Adipocyte (in vitro differentiated cells): Measurements from ENCODE around the gene ESRRA.
A peak's percentile ranks its signal among the peaks of the same experiment; 100 is the strongest.

Experiments used
- DNase-seq: peaks from one replicate; pipeline ENCODE4 v3.0.0-alpha.2; 2015; ENCODE audit warnings: low read depth
- H3K27me3 ChIP-seq: replicated peaks from 2 replicates; pipeline ENCODE4 v1.7.0; 2013; ENCODE audit warnings: mild to moderate bottlenecking, low read length, moderate library complexity; ENCODE audit not compliant: control insufficient read depth, insufficient read depth
- H3K36me3 ChIP-seq: 2 replicates; pipeline ENCODE4 v1.7.0; 2013; ENCODE audit warnings: low read length, mild to moderate bottlenecking, moderate library complexity; ENCODE audit not compliant: control insufficient read depth, insufficient read depth, severe bottlenecking
- H3K4me1 ChIP-seq: 2 replicates; pipeline ENCODE4 v1.7.0; 2013; ENCODE audit warnings: mild to moderate bottlenecking, low read length, moderate library complexity; ENCODE audit not compliant: control insufficient read depth, insufficient read depth
- H3K4me3 ChIP-seq: 2 replicates; pipeline ENCODE4 v1.7.0; 2013; ENCODE audit warnings: mild to moderate bottlenecking, low read length, moderate library complexity
- H3K9ac ChIP-seq: 2 replicates; pipeline ENCODE4 v1.7.0; 2013; ENCODE audit warnings: mild to moderate bottlenecking, low read length, moderate library complexity
- H3K9me3 ChIP-seq: 2 replicates; pipeline ENCODE4 v1.7.0; 2013; ENCODE audit warnings: mild to moderate bottlenecking, low read length, moderate library complexity; ENCODE audit not compliant: control insufficient read depth

ESRRA gene

GRCh38 chr11:64305075-64305690 lies at the start of gene ESRRA:
Gene ESRRA, plus strand, starts transcription at chr11:64305524. Its CDS starts 1,656 bp downstream, at chr11:64307180.
- Histone ChIP-seq H3K4me1 (peaks cover 20% of the 10 kb centered on the region), H3K36me3 (no peaks in the 10 kb centered on the region), H3K4me3 (peak within 1 kb of the TSS; percentile 93), H3K27me3 (peaks cover 4% of the 10 kb centered on the region), H3K9me3 (no peaks in the 10 kb centered on the region), H3K9ac (peak within 1 kb of the TSS; percentile 92)
- peak; percentile 99 for DNase-seq

- no peak overlapping the region for H3K4me3 ChIP-seq
- peaks cover 46% of the 10 kb centered on the region for H3K36me3 ChIP-seq
Observed at GRCh38 chr11:64256300-64256699, 49.0 kb upstream of the ESRRA start.

GRCh38 chr11:64258356-64258755 lies 47.0 kb upstream of the ESRRA start:
- Histone ChIP-seq H3K9ac (no peak overlapping the region), H3K4me1 (peaks cover 3% of the 10 kb centered on the region), H3K27me3 (no peaks in the 10 kb centered on the region), H3K4me3 (no peak overlapping the region), H3K9me3 (no peaks in the 10 kb centered on the region), H3K36me3 (peaks cover 66% of the 10 kb centered on the region)
- DNase-seq = no peak

More at GRCh38 chr11:64256300-64256699, 49.0 kb upstream of the ESRRA start:
- Histone ChIP-seq H3K27me3 (no peaks in the 10 kb centered on the region), H3K9me3 (no peaks in the 10 kb centered on the region), H3K4me1 (peaks cover 15% of the 10 kb centered on the region), H3K9ac (no peak overlapping the region)
- DNase-seq = no peak

GRCh38 chr11:64258946-64259532 lies 46.3 kb upstream of the ESRRA start:
- Histone ChIP-seq H3K9me3 (no peaks in the 10 kb centered on the region), H3K9ac (no peak overlapping the region), H3K27me3 (no peaks in the 10 kb centered on the region), H3K4me3 (no peak overlapping the region), H3K36me3 (peaks cover 73% of the 10 kb centered on the region), H3K4me1 (no peaks in the 10 kb centered on the region)
- no peak for DNase-seq

GRCh38 chr11:64259533-64260067 lies 45.7 kb upstream of the ESRRA start:
- Histone ChIP-seq H3K9me3 (no peaks in the 10 kb centered on the region), H3K36me3 (peaks cover 73% of the 10 kb centered on the region), H3K9ac (no peak overlapping the region), H3K27me3 (no peaks in the 10 kb centered on the region), H3K4me3 (no peak overlapping the region), H3K4me1 (no peaks in the 10 kb centered on the region)
- DNase-seq = no peak

GRCh38 chr11:64260147-64260708 lies 45.1 kb upstream of the ESRRA start:
- Histone ChIP-seq H3K4me1 (no peaks in the 10 kb centered on the region), H3K9me3 (no peaks in the 10 kb centered on the region), H3K9ac (no peak overlapping the region), H3K27me3 (no peaks in the 10 kb centered on the region), H3K36me3 (peaks cover 72% of the 10 kb centered on the region), H3K4me3 (no peak overlapping the region)
- no peak for DNase-seq

GRCh38 chr11:64261556-64262080 lies 43.7 kb upstream of the ESRRA start:
- no peaks in the 10 kb centered on the region for H3K9me3 ChIP-seq
- no peak for DNase-seq
- H3K27me3 ChIP-seq = no peaks in the 10 kb centered on the region
- H3K36me3 ChIP-seq = peaks cover 72% of the 10 kb centered on the region
- no peak overlapping the region for H3K9ac ChIP-seq
- no peak overlapping the region for H3K4me3 ChIP-seq
- H3K4me1 ChIP-seq = no peaks in the 10 kb centered on the region

- Histone ChIP-seq H3K36me3 (peaks cover 70% of the 10 kb centered on the region), H3K4me3 (no peak overlapping the region), H3K9me3 (no peaks in the 10 kb centered on the region), H3K27me3 (no peaks in the 10 kb centered on the region), H3K9ac (peak overlapping the region; percentile 46), H3K4me1 (peaks cover 4% of the 10 kb centered on the region)
- DNase-seq = no peak
Observed at GRCh38 chr11:64262271-64263002, 42.9 kb upstream of the ESRRA start.

GRCh38 chr11:64263021-64263946 lies 42.0 kb upstream of the ESRRA start:
- no peak for DNase-seq
- Histone ChIP-seq H3K9ac (peak overlapping the region; percentile 46), H3K4me3 (no peak overlapping the region), H3K27me3 (no peaks in the 10 kb centered on the region), H3K4me1 (peaks cover 12% of the 10 kb centered on the region), H3K36me3 (peaks cover 63% of the 10 kb centered on the region), H3K9me3 (no peaks in the 10 kb centered on the region)

- no peak for DNase-seq
- Histone ChIP-seq H3K36me3 (peaks cover 57% of the 10 kb centered on the region), H3K9me3 (no peaks in the 10 kb centered on the region), H3K9ac (no peak overlapping the region), H3K4me3 (no peak overlapping the region), H3K4me1 (peaks cover 19% of the 10 kb centered on the region), H3K27me3 (no peaks in the 10 kb centered on the region)
Observed at GRCh38 chr11:64263947-64264317, 41.4 kb upstream of the ESRRA start.
